ENCODE results near the gene MTARC2. TPM values are rescaled to one million over a fixed set of nuclear protein-coding genes. Genes with fewer than 3 reads are reported as not detected.

MTARC2 gene
- total and polyA plus RNA-seq, 2 donors: 1.6 to 9.5 TPM

DNA sequence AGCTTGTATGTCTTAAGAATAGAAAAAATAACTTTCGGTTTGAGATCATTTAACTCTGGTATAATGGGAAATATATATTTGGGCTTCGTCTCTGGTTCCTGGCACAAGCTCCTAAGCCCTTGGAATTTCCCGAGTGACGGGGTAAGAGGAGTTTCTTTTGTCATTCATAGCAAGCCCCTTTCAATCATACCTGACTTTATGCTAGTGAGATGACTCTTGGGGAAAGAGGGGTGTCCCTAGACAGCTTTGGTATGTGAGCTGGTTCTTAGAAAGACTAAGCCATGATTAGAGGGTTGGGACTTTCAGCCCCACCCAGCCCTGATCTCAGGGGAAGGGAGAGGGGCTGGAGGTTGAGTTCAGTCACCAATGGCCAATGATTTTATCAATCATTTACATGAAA lies 24.7 kb downstream of the MTARC2 start:
- H3K4me1 ChIP-seq (ENCODE audit: control insufficient read depth in 2 of 2, insufficient read depth in 2 of 2, low read length in 2 of 2): no peaks in the 10 kb centered on the region
- H3K27ac ChIP-seq (ENCODE audit: low read depth in 1 of 2, low read length in 1 of 2): no peak overlapping the region
- no peaks in the 10 kb centered on the region for H3K36me3 ChIP-seq (ENCODE audit: control insufficient read depth in 2 of 2, insufficient read depth in 2 of 2, low read length in 1 of 2)
- H3K9me3 ChIP-seq (ENCODE audit: control insufficient read depth in 2 of 2, insufficient read depth in 1 of 2, low read length in 1 of 2): no peaks in the 10 kb centered on the region
- 93% methylated on average over 4 of the region's 4 CpGs for WGBS
- no peak for DNase-seq (ENCODE audit: low read depth in 6 of 9, low spot score in 9 of 9)
- H3K4me3 ChIP-seq (ENCODE audit: low read length in 2 of 2): no peak overlapping the region
- no peaks in the 10 kb centered on the region for H3K27me3 ChIP-seq (ENCODE audit: control insufficient read depth in 2 of 2, insufficient read depth in 1 of 2, low read length in 1 of 2)

DNA sequence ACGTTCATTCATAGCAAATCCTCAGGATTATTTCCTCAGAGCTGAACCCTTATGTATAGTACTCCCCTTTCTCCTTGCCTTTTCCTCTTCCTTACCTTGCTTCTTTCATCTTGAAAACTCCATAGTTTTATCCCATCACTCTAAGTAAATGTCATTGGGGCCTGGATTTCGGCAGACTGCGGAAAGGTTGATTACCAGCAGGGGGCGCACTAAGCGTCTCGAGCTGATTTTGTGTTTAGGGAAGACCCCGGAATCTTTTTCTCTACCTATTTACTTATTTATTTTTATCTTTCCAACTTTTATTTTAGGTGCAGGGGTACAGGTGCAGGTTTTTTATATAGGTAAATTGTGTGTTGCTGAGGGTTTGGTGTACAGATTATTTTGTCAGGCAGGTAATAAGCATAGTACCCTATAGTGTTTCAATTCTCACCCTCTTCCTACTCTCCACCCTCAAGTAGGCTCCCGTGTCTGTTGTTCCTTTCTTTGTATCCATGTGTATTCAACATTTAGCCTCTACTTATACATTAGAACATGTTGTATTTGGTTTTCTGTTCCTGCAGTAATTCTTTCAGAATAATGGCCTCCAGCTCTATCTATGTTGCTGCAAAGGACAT lies 27.2 kb downstream of the MTARC2 start:
- no peaks in the 10 kb centered on the region for H3K27me3 ChIP-seq (ENCODE audit: control insufficient read depth in 2 of 2, insufficient read depth in 1 of 2, low read length in 1 of 2)
- 34% methylated on average over 8 of the region's 8 CpGs for WGBS
- no peaks in the 10 kb centered on the region for H3K36me3 ChIP-seq (ENCODE audit: control insufficient read depth in 2 of 2, insufficient read depth in 2 of 2, low read length in 1 of 2)
- H3K4me1 ChIP-seq (ENCODE audit: control insufficient read depth in 2 of 2, insufficient read depth in 2 of 2, low read length in 2 of 2): no peaks in the 10 kb centered on the region
- no peak overlapping the region for H3K27ac ChIP-seq (ENCODE audit: low read depth in 1 of 2, low read length in 1 of 2)
- no peak overlapping the region for H3K4me3 ChIP-seq (ENCODE audit: low read length in 2 of 2)
- DNase-seq (ENCODE audit: low read depth in 6 of 9, low spot score in 9 of 9): peak in 5 of 9 donors; percentile 6 to 34 (median 12)
- H3K9me3 ChIP-seq (ENCODE audit: control insufficient read depth in 2 of 2, insufficient read depth in 1 of 2, low read length in 1 of 2): no peaks in the 10 kb centered on the region

DNA sequence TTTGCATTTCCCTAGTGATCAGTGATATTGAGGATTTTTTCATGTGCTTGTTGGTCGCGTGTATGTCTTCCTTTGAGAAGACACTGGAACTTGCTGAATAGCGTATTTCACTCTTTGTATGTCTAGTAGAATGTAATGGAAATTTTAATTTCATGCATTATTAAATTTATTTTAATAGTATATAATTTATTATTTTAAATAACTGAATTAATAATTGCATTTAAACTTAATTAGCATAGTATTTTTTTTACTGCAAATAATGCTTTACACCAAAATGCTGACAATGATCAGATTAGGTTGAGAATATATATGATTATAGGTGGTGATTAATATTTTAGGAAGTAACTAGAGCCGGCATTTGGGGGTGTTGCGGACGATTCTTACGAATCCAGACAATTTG lies 28.1 kb downstream of the MTARC2 start:
- WGBS: 97% methylated on average over 7 of the region's 7 CpGs
- no peak for DNase-seq (ENCODE audit: low read depth in 6 of 9, low spot score in 9 of 9)
- Histone ChIP-seq H3K9me3 (ENCODE audit: control insufficient read depth in 2 of 2, insufficient read depth in 1 of 2, low read length in 1 of 2) (no peaks in the 10 kb centered on the region), H3K36me3 (ENCODE audit: control insufficient read depth in 2 of 2, insufficient read depth in 2 of 2, low read length in 1 of 2) (no peaks in the 10 kb centered on the region), H3K27me3 (ENCODE audit: control insufficient read depth in 2 of 2, insufficient read depth in 1 of 2, low read length in 1 of 2) (no peaks in the 10 kb centered on the region), H3K27ac (ENCODE audit: low read depth in 1 of 2, low read length in 1 of 2) (no peak overlapping the region), H3K4me3 (ENCODE audit: low read length in 2 of 2) (no peak overlapping the region), H3K4me1 (ENCODE audit: control insufficient read depth in 2 of 2, insufficient read depth in 2 of 2, low read length in 2 of 2) (no peaks in the 10 kb centered on the region)

DNA sequence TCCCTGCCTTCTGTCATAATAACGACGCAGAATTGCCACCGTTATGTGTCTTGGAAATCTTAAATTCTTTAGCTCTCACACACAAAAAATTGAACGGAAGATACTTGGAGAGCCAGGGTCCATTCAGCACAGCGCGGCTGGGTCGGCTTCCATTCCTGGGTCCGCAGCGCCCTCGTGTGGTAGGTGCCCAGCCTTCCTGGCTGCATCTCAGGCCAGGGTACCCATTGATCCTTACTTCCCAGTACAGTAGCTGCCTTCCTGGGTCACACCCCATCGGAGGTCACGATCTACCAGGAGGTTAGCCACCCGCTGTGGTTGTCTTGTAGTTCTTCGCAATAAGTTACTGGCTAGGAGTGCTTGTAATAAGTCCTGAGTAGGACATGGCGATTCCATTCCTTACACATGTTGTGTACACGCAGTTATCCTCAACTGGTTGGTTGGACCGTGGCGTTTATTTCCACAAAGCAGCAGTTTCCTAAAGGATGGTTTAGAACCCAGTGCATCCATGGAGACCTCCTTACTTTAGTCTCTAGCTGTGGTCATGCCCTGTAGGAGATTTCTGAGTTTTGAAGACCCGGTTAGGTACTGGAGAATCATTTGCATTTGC lies 28.7 kb downstream of the MTARC2 start:
- H3K4me1 ChIP-seq (ENCODE audit: control insufficient read depth in 2 of 2, insufficient read depth in 2 of 2, low read length in 2 of 2): no peaks in the 10 kb centered on the region
- DNase-seq (ENCODE audit: low read depth in 6 of 9, low spot score in 9 of 9): peak in 7 of 9 donors; percentile 8 to 64 (median 40)

DNA sequence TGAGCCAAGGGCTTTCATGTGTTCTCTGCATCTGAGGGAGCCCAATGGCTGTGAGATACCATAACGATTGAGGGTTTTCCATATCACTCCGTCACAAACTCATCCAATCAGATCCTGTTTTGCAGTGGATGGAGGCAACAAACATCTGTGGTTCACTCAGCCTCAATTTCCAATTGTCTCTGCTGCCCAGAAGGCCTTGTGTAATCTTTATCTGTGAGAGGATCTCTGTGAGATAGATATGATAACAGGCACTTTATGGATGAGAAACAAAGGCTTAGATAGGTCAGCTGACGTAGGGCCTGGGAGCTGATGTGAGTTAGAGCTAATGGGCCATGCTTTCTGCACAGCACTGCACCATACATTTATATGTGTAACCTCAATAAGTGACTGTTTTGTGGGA lies 35.3 kb downstream of the MTARC2 start:
- Histone ChIP-seq H3K36me3 (ENCODE audit: control insufficient read depth in 2 of 2, insufficient read depth in 2 of 2, low read length in 1 of 2) (no peaks in the 10 kb centered on the region), H3K27me3 (ENCODE audit: control insufficient read depth in 2 of 2, insufficient read depth in 1 of 2, low read length in 1 of 2) (peaks cover 18 to 34% of the 10 kb centered on the region in 2 donors), H3K9me3 (ENCODE audit: control insufficient read depth in 2 of 2, insufficient read depth in 1 of 2, low read length in 1 of 2) (no peaks in the 10 kb centered on the region), H3K27ac (ENCODE audit: low read depth in 1 of 2, low read length in 1 of 2) (no peak overlapping the region), H3K4me1 (ENCODE audit: control insufficient read depth in 2 of 2, insufficient read depth in 2 of 2, low read length in 2 of 2) (peaks cover 0 to 4% of the 10 kb centered on the region in 2 donors), H3K4me3 (ENCODE audit: low read length in 2 of 2) (no peak overlapping the region)
- no peak for DNase-seq (ENCODE audit: low read depth in 6 of 9, low spot score in 9 of 9)
- 91% methylated on average over 3 of the region's 3 CpGs for WGBS

More for the DNA sequence above, 28.7 kb downstream of the MTARC2 start:
- Histone ChIP-seq H3K36me3 (ENCODE audit: control insufficient read depth in 2 of 2, insufficient read depth in 2 of 2, low read length in 1 of 2) (no peaks in the 10 kb centered on the region), H3K4me3 (ENCODE audit: low read length in 2 of 2) (no peak overlapping the region), H3K27me3 (ENCODE audit: control insufficient read depth in 2 of 2, insufficient read depth in 1 of 2, low read length in 1 of 2) (no peaks in the 10 kb centered on the region), H3K9me3 (ENCODE audit: control insufficient read depth in 2 of 2, insufficient read depth in 1 of 2, low read length in 1 of 2) (no peaks in the 10 kb centered on the region), H3K27ac (ENCODE audit: low read depth in 1 of 2, low read length in 1 of 2) (no peak overlapping the region)
- 31% methylated on average over 19 of the region's 19 CpGs for WGBS

DNA sequence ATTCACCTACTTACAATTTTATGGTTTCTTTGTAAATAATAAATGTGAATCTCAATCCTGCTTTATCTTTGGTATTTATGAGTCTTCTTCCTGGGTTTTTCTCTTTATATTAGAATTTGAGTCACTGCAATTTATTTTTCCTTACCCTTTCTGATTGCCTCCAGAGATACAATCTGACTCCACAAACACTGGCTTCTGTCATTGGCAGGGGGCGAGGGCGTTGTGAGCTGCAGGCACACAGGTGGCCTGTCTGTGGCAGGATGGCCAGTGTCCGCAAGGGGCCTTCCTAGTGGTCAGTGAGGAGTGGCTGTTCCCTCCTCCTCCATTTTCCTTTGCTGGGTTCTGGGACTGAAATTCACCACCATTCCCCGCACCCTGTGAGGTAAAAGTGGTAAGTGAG lies 36.6 kb downstream of the MTARC2 start:
- Histone ChIP-seq H3K9me3 (ENCODE audit: control insufficient read depth in 2 of 2, insufficient read depth in 1 of 2, low read length in 1 of 2) (no peaks in the 10 kb centered on the region), H3K27ac (ENCODE audit: low read depth in 1 of 2, low read length in 1 of 2) (no peak overlapping the region), H3K4me1 (ENCODE audit: control insufficient read depth in 2 of 2, insufficient read depth in 2 of 2, low read length in 2 of 2) (peaks cover 0 to 4% of the 10 kb centered on the region in 2 donors), H3K27me3 (ENCODE audit: control insufficient read depth in 2 of 2, insufficient read depth in 1 of 2, low read length in 1 of 2) (peaks cover 18 to 34% of the 10 kb centered on the region in 2 donors), H3K4me3 (ENCODE audit: low read length in 2 of 2) (no peak overlapping the region), H3K36me3 (ENCODE audit: control insufficient read depth in 2 of 2, insufficient read depth in 2 of 2, low read length in 1 of 2) (no peaks in the 10 kb centered on the region)
- WGBS: 97% methylated on average over 4 of the region's 4 CpGs
- DNase-seq (ENCODE audit: low read depth in 6 of 9, low spot score in 9 of 9): no peak

DNA sequence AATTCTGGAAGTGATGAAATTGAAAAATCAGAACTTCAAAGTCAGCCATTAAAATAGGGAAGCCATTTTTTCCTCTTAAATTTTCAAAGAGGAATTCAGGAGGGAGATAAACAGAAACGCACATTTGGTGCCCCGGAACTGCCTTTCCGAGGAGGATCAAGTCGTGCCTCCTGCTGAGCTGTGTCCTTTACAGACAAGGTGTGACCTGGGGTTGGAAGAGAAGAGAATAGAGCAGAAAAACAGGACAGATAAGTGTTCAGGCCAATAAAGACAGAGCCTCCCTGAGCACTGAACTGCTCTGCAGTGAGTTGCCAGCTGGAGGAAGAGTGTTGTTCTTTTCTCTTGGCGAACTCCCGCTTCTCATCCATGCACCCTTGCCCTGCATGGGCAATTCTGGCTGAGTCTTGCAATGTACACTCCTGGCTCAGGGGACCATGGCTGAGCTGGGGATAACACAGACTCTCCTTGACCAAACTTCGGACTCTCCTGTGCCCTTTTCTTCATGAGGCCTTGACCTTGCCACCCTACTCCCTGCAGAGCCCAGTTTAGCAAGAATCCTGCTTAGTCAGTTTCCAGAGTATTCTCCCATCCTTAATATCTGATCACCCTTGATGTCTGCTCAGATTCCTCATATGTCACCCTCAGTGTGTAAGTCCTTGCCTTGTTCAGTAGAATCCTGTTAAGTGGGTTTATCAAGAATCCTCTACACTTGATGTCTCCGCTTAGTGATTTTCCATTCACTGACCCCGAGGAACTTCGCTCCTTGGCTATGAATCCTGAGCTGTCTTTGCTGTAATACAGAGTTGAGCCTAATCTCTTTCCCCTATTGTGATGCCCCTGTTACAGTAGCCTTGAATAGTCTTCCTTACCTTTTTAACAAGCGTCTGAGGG lies 37.3 kb downstream of the MTARC2 start:
- Histone ChIP-seq H3K9me3 (ENCODE audit: control insufficient read depth in 2 of 2, insufficient read depth in 1 of 2, low read length in 1 of 2) (no peaks in the 10 kb centered on the region), H3K27ac (ENCODE audit: low read depth in 1 of 2, low read length in 1 of 2) (no peak overlapping the region), H3K27me3 (ENCODE audit: control insufficient read depth in 2 of 2, insufficient read depth in 1 of 2, low read length in 1 of 2) (peaks cover 18 to 34% of the 10 kb centered on the region in 2 donors), H3K4me3 (ENCODE audit: low read length in 2 of 2) (no peak overlapping the region), H3K4me1 (ENCODE audit: control insufficient read depth in 2 of 2, insufficient read depth in 2 of 2, low read length in 2 of 2) (peaks cover 0 to 4% of the 10 kb centered on the region in 2 donors), H3K36me3 (ENCODE audit: control insufficient read depth in 2 of 2, insufficient read depth in 2 of 2, low read length in 1 of 2) (no peaks in the 10 kb centered on the region)
- 96% methylated on average over 11 of the region's 11 CpGs for WGBS
- no peak for DNase-seq (ENCODE audit: low read depth in 6 of 9, low spot score in 9 of 9)

DNA sequence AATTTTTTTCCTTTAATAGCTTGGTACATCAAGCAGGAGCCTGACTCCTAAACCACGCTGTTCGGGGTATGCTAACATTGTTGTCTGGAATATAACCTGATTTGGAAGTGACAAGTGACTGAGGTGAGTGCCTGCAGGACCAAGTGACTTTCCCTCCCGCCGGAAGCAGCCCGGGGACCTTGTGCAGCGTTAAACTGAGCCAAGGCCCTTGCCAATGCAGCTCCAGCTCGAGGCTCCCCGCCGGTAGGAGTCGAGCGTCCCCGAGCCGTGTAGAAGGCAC lies 37.9 kb downstream of the MTARC2 start:
- Histone ChIP-seq H3K27ac (ENCODE audit: low read depth in 1 of 2, low read length in 1 of 2) (no peak overlapping the region), H3K9me3 (ENCODE audit: control insufficient read depth in 2 of 2, insufficient read depth in 1 of 2, low read length in 1 of 2) (no peaks in the 10 kb centered on the region), H3K27me3 (ENCODE audit: control insufficient read depth in 2 of 2, insufficient read depth in 1 of 2, low read length in 1 of 2) (peaks cover 18 to 34% of the 10 kb centered on the region in 2 donors), H3K4me3 (ENCODE audit: low read length in 2 of 2) (peak overlapping the region; percentile 21 to 30), H3K4me1 (ENCODE audit: control insufficient read depth in 2 of 2, insufficient read depth in 2 of 2, low read length in 2 of 2) (peaks cover 0 to 4% of the 10 kb centered on the region in 2 donors), H3K36me3 (ENCODE audit: control insufficient read depth in 2 of 2, insufficient read depth in 2 of 2, low read length in 1 of 2) (no peaks in the 10 kb centered on the region)
- DNase-seq (ENCODE audit: low read depth in 6 of 9, low spot score in 9 of 9): no peak
- 26% methylated on average over 13 of the region's 13 CpGs for WGBS

Data from thymus (tissue), 11 donors.